GM12873 (cell line): ENCODE results near the gene SCN4B.

Experiments
- TF ChIP-seq, protein P1 (sequence below): IDR thresholded peaks from 2 replicates; pipeline ENCODE4 v1.5.1; 2012; ENCODE audit warnings: low read depth, mild to moderate bottlenecking, moderate library complexity, low read length, control low read depth; ENCODE audit not compliant: insufficient read depth; ENCODE audit errors: missing control alignments

The SCN4B gene

DNA sequence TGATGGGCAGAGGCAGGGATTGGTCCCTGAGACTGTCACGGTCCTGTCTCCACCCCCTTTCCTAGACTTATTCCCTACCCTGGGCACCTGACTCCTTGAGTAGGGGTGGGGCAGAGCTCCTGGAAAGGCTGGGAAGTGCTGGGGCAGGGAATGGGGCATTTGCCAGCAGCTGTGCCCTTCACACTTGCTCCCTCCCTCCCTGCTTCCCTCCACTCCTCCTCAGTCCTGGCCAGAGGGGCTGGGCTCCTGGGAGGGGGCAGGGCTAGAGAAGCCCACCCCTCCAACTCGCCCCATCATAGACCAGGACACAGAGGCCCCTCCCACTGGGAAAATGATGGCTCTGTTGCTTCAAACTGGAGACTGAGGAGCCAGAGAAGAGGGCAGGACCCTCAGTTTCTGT is 12.3 kb upstream of the SCN4B start:
- TF ChIP-seq, protein P1, sequence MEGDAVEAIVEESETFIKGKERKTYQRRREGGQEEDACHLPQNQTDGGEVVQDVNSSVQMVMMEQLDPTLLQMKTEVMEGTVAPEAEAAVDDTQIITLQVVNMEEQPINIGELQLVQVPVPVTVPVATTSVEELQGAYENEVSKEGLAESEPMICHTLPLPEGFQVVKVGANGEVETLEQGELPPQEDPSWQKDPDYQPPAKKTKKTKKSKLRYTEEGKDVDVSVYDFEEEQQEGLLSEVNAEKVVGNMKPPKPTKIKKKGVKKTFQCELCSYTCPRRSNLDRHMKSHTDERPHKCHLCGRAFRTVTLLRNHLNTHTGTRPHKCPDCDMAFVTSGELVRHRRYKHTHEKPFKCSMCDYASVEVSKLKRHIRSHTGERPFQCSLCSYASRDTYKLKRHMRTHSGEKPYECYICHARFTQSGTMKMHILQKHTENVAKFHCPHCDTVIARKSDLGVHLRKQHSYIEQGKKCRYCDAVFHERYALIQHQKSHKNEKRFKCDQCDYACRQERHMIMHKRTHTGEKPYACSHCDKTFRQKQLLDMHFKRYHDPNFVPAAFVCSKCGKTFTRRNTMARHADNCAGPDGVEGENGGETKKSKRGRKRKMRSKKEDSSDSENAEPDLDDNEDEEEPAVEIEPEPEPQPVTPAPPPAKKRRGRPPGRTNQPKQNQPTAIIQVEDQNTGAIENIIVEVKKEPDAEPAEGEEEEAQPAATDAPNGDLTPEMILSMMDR, result no peak

DNA sequence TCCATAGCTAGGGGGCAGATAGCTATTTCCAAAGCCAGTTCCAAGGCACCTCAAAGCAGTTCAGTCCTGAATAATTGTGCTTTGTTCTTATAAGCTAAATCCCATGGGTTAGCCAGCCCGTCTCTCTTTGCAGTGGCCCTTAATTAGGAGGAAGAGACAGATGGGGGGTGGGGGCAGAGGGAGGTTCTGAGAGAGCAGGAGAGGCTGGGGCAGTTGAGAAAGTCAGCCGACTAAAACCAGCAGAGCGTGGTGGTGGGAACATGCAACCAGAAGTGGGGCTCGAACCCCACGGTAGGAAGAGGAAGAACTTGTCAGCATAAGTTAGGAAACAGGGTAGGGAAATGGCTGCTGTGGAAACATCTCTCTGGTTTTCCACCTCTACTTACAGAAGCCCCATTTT is 10.9 kb upstream of the SCN4B start:
- TF ChIP-seq, protein P1, result no peak

DNA sequence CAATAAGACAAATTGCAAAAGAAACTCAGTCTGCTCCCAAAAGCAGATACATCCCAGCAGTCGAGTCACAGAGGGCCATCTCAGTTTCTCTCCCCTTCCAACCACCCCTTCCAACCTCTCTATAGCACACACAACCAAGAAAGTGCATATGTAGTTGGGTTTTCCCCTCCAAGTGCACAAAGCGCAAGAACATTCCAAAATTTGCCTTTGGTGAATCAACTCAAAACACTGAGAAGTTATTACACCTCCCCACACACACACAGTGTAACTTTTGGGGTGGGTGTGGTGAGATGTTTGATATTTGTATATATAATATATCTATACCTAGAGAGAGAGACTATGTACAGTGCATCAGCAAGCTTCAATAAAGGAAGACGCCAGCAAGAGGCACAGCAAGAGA is 10.2 kb upstream of the SCN4B start:
- TF ChIP-seq, protein P1, result no peak

DNA sequence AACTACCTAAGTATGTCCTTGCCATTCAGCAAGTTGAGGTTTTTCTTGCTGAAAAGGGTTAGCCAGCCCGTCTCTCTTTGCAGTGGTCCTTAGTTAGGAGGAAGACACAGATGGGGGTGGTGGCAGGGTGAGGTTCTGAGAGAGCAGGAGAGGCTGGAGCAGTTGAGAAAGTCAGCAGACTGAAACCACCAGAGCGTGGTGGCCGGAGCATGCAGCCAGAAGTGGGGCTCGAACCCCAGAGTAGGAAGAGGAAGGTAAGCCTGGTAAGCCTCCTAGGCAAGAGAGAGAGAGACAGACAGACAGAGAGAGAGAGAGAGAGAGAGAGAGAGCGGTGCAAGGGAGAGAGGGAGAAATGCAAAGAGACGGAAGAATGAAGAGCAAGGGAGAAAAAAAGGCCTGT is 9.2 kb upstream of the SCN4B start:
- TF ChIP-seq, protein P1, result no peak

DNA sequence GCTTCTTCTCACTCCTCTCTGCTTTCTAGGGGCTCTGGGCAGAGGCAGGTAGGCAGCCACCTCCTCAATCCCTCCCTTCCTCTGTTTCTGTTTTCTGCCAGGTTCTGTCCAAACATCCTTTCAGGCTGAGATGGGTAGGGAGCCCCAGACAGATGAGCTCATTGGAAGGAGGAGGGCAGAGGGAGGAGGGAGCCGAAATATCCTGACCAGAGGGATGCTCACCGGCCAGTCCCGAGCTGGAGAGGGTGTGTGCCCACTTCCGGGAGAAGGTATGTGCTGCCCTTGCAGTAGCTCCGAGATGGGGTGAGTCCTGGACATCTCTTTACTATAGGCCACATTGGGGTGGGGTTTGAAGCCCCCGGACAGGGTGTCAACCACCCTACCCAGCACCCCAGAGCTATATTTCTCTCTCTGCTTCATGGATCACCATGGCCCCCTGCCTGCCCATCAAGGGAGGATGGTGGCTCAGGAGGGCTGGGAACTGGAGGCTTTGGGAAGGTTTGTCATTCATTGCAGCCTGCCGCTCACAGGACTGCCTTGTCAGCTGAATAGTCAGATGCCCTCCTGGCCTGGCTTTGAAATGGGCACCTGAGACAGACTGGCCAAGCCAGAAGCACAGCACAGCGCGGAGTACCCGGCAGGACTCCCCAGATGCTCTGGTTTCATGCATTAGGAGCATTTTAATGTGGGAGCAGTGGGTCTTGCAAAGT is 4.7 kb upstream of the SCN4B start:
- TF ChIP-seq, protein P1, result no peak

DNA sequence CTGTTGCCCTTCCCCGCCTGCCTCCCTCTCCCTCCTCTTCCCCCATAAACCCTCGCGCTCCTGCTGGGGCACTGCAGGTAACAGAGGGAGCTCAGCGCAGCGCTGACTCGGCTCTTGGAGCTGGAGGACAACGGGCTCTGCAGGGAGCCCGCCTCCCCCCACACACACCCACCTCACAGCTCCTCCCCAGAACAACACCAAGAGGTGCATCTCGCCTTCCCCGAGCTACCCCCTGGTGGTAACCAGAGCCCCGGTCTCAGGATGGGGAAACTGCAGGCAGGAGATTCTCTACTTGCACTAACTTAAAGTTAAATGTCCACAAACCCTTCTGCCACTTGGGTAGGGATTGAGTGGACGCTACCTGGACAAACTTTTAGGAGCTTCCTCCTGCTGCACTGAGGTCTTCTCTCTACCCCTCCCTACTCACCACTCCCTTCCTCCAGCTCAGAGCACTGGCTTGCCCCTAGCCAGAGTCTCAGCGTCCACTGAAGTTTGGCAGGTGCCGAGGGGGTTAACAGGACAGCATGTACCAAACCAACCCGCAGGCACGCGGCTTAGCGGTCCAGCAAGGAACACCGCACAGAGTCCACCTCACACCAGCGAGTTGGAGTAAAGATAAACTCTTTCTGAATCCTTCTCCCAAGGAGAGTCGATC is 4.0 kb upstream of the SCN4B start:
- TF ChIP-seq, protein P1, result no peak

DNA sequence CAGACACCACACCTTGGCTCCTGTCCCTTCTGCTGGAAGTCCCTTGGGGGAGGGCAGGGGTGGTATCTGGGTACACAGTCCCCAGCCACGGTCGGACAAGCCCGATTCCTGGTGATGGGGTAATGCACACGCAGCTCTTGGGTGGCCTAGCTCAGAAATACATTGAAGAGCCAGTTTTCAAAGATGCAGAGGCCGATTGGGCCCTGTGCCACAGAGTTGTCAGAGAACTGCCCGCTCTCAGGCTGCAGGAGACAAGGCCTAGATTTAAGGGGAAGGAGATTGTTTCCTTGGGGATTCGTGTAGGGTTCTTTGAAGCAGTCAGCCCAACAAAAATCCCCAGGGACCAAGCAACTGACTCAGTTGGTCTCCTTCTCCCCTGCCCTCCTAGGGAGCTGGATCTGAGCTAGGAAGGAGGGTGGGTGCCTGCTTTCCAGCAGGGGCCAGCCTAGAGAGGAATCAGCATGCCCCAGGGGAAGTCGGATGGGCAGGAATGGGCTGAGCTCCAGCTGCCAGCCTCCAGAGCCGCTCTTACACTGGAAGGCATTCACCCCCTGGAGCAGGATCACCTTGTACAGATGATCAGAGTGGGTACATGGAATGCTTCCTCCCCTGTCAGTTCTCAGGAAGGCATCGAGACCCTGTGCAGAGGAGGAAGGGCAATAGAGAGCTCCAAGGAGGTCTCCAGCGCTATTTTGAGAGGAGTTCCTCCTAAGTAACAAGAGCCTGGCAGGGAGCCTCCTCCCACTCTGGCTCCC is 3.3 kb upstream of the SCN4B start:
- TF ChIP-seq, protein P1, result no peak
